Measurements from ENCODE around the gene ITGB3BP. TPM values are rescaled to one million over a fixed set of nuclear protein-coding genes. Genes with fewer than 3 reads are reported as not detected.

Gene ITGB3BP
- total RNA-seq, 2 experiments from 2014 or later: 8.3 to 9.3 TPM

- Mint-ChIP-seq H3K27ac (no peak overlapping the region), H3K4me1 (ENCODE audit: low read depth) (no peaks in the 10 kb centered on the region), H3K9me3 (no peaks in the 10 kb centered on the region), H3K4me3 (no peak overlapping the region), H3K36me3 (ENCODE audit: low read depth) (peaks cover 3% of the 10 kb centered on the region), H3K27me3 (no peaks in the 10 kb centered on the region)
- Histone ChIP-seq H3K4me1 (ENCODE audit: insufficient read depth, low read length) (no peaks in the 10 kb centered on the region), H3K4me3 (ENCODE audit: low read length) (no peak overlapping the region), H3K36me3 (ENCODE audit: insufficient read depth, low read length) (no peaks in the 10 kb centered on the region), H3K27ac (ENCODE audit: low read depth in 1 of 2, low read length in 2 of 2) (no peak overlapping the region), H3K27me3 (ENCODE audit: control insufficient read depth in 1 of 2, insufficient read depth in 2 of 2, low read length in 2 of 2) (no peaks in the 10 kb centered on the region), H3K9me3 (ENCODE audit: control insufficient read depth in 1 of 2, insufficient read depth in 1 of 2, low read length in 2 of 2) (no peaks in the 10 kb centered on the region)
- ChIA-PET CTCF (no interaction called here), POLR2A (no interaction called here)
- no peak for DNase-seq
- intact Hi-C loops (cut with DNase I, micrococcal nuclease): no loop called here
- ATAC-seq (ENCODE audit: poor library complexity): no peak
- TF ChIP-seq CTCF (IDR thresholded peaks at IDR 0.05): no peak
These were observed 69.8 kb downstream of the ITGB3BP start for GRCh38 chr1:63453232-63453631.

- CTCF ChIA-PET: no interaction called here
- ATAC-seq (ENCODE audit: poor library complexity) (no peak), DNase-seq (no peak)
- Mint-ChIP-seq H3K4me1 (ENCODE audit: low read depth) (no peaks in the 10 kb centered on the region), H3K36me3 (ENCODE audit: low read depth) (no peaks in the 10 kb centered on the region), H3K27ac (no peak overlapping the region), H3K9me3 (no peaks in the 10 kb centered on the region), H3K27me3 (no peaks in the 10 kb centered on the region), H3K4me3 (no peak overlapping the region)
- Histone ChIP-seq H3K4me1 (ENCODE audit: insufficient read depth, low read length) (no peaks in the 10 kb centered on the region), H3K9me3 (ENCODE audit: control insufficient read depth in 1 of 2, insufficient read depth in 1 of 2, low read length in 2 of 2) (no peaks in the 10 kb centered on the region), H3K27me3 (ENCODE audit: control insufficient read depth in 1 of 2, insufficient read depth in 2 of 2, low read length in 2 of 2) (no peaks in the 10 kb centered on the region), H3K4me3 (ENCODE audit: low read length) (no peak overlapping the region), H3K27ac (ENCODE audit: low read depth in 1 of 2, low read length in 2 of 2) (no peak overlapping the region), H3K36me3 (ENCODE audit: insufficient read depth, low read length) (no peaks in the 10 kb centered on the region)
- no peak for TF ChIP-seq CTCF (IDR thresholded peaks at IDR 0.05)
- POLR2A ChIA-PET: no interaction called here
- intact Hi-C loops (cut with DNase I, micrococcal nuclease): no loop called here
These were observed 72.6 kb downstream of the ITGB3BP start for GRCh38 chr1:63450416-63450815.

GRCh38 chr1:63448731-63449246 lies 74.2 kb downstream of the ITGB3BP start:
- no peaks in the 10 kb centered on the region for H3K27me3 ChIP-seq (ENCODE audit: control insufficient read depth in 1 of 2, insufficient read depth in 2 of 2, low read length in 2 of 2)
- Mint-ChIP-seq H3K9me3 (no peaks in the 10 kb centered on the region), H3K27ac (no peak overlapping the region), H3K27me3 (no peaks in the 10 kb centered on the region), H3K4me1 (ENCODE audit: low read depth) (no peaks in the 10 kb centered on the region), H3K36me3 (ENCODE audit: low read depth) (no peaks in the 10 kb centered on the region), H3K4me3 (no peak overlapping the region)
- H3K4me3 ChIP-seq (ENCODE audit: low read length): no peak overlapping the region
- no peak overlapping the region for H3K27ac ChIP-seq (ENCODE audit: low read depth in 1 of 2, low read length in 2 of 2)
- no peaks in the 10 kb centered on the region for H3K4me1 ChIP-seq (ENCODE audit: insufficient read depth, low read length)
- no peaks in the 10 kb centered on the region for H3K9me3 ChIP-seq (ENCODE audit: control insufficient read depth in 1 of 2, insufficient read depth in 1 of 2, low read length in 2 of 2)
- H3K36me3 ChIP-seq (ENCODE audit: insufficient read depth, low read length): no peaks in the 10 kb centered on the region
- no peak for TF ChIP-seq CTCF (IDR thresholded peaks at IDR 0.05)
- intact Hi-C loops (cut with DNase I, micrococcal nuclease): no loop called here
- DNase-seq (no peak), ATAC-seq (ENCODE audit: poor library complexity) (no peak)
- POLR2A ChIA-PET: no interaction called here
- CTCF ChIA-PET: no interaction called here
